Measurements from ENCODE around the gene BYSL. TPM values are rescaled to one million over a fixed set of nuclear protein-coding genes. Genes with fewer than 3 reads are reported as not detected.

The BYSL gene
- total RNA-seq = 10 to 100 TPM in 3 of 5 donors, 1 to 10 TPM in 2; 3.5 to 20.5 (median 15.0) TPM
- total RNA-seq (2013) = 4.9 TPM
- 1.9 to 97.4 (median 6.8) reads per million in 29 experiments for total RNA-seq

GRCh38 chr6:41920921-41921711 is at the start of gene BYSL, which contains the start of gene MED20:
BYSL (plus strand) TSS chr6:41921499; CDS start chr6:41921563, 64 bp downstream.
MED20 (minus strand) TSS chr6:41921139; CDS start chr6:41921018, 121 bp downstream.
- peaks cover 0 to 10% of the 10 kb centered on the region in 2 donors for H3K36me3 ChIP-seq (ENCODE audit: control insufficient read depth in 2 of 2, extremely low read depth in 1 of 2, insufficient read depth in 1 of 2, low read length in 1 of 2)
- WGBS (ENCODE audit: insufficient coverage) = under 1% methylated on average over 54 of the region's 55 CpGs
- ChIA-PET CTCF (interaction anchor here (0.5 to 3.3 kb wide), 43 partner anchors 11 to 1518 kb away, joined by 3 to 46 read pairs (median 4); partner anchors contain the start of genes TOMM6 (in 2 of the 2), CCND3 (in 1 of the 2), FRS3 (in 1 of the 2) and MRPS10 (in 1 of the 2)), POLR2A (interaction anchor here in 1 of 2 donors (0.5 to 1.0 kb wide), 7 partner anchors 13 to 293 kb away, joined by 3 to 11 read pairs (median 3); partner anchors contain the start of genes TAF8 and TOMM6)
- peak within 1 kb of the TSS; percentile 93 to 99 for H3K4me3 ChIP-seq (ENCODE audit: control insufficient read depth in 1 of 2, extremely low read depth in 1 of 2, low read length in 1 of 2)
- peaks cover 20 to 47% of the 10 kb centered on the region in 2 experiments for H3K4me1 ChIP-seq (ENCODE audit: control insufficient read depth in 1 of 2, extremely low read depth in 1 of 2, insufficient read depth in 2 of 2, low read length in 2 of 2)
- DNase-seq = peak; percentile 86 to 96 (median 91)
- no peaks in the 10 kb centered on the region for H3K9me3 ChIP-seq
- H3K27ac ChIP-seq (ENCODE audit: low read length) = peak within 1 kb of the TSS; percentile 91
- Mint-ChIP-seq H3K36me3 (peaks cover 12% of the 10 kb centered on the region), H3K4me1 (peaks cover 57 to 60% (median 58%) of the 10 kb centered on the region in 3 donors), H3K4me3 (peak within 1 kb of the TSS; percentile 89 to 99 (median 99)), H3K27me3 (peaks cover 0 to 2% of the 10 kb centered on the region in 2 donors), H3K9me3 (no peaks in the 10 kb centered on the region), H3K27ac (peak within 1 kb of the TSS; percentile 98 to 99)
- ATAC-seq (replicated peaks in 1 of 4) = peak; percentile 89 to 91 (median 90)
- no peaks in the 10 kb centered on the region for H3K27me3 ChIP-seq (replicated peaks in 1 of 2; ENCODE audit: control insufficient read depth in 2 of 2, extremely low read depth in 1 of 2, insufficient read depth in 2 of 2, low read length in 1 of 2)

GRCh38 chr6:41871691-41872090 is 49.6 kb upstream of the BYSL start:
- Mint-ChIP-seq H3K36me3 (no peaks in the 10 kb centered on the region), H3K27ac (no peak overlapping the region), H3K4me1 (no peaks in the 10 kb centered on the region), H3K9me3 (no peaks in the 10 kb centered on the region), H3K4me3 (no peak overlapping the region), H3K27me3 (no peaks in the 10 kb centered on the region)
- H3K36me3 ChIP-seq (ENCODE audit: control insufficient read depth in 2 of 2, extremely low read depth in 1 of 2, insufficient read depth in 1 of 2, low read length in 1 of 2) = no peaks in the 10 kb centered on the region
- no peak overlapping the region for H3K27ac ChIP-seq (ENCODE audit: low read length)
- no peak overlapping the region for H3K4me3 ChIP-seq (ENCODE audit: control insufficient read depth in 1 of 2, extremely low read depth in 1 of 2, low read length in 1 of 2)
- H3K27me3 ChIP-seq (replicated peaks in 1 of 2; ENCODE audit: control insufficient read depth in 2 of 2, extremely low read depth in 1 of 2, insufficient read depth in 2 of 2, low read length in 1 of 2) = no peaks in the 10 kb centered on the region
- H3K9me3 ChIP-seq = no peaks in the 10 kb centered on the region
- no peaks in the 10 kb centered on the region for H3K4me1 ChIP-seq (ENCODE audit: control insufficient read depth in 1 of 2, extremely low read depth in 1 of 2, insufficient read depth in 2 of 2, low read length in 2 of 2)
- DNase-seq (no peak), ATAC-seq (replicated peaks in 1 of 4) (no peak)
- ChIA-PET CTCF (no interaction called here), POLR2A (no interaction called here)
- WGBS (ENCODE audit: insufficient coverage) = no CpG with 5 or more reads among the region's 2 CpGs

GRCh38 chr6:41872147-41872546 is 49.2 kb upstream of the BYSL start:
- no peaks in the 10 kb centered on the region for H3K36me3 ChIP-seq (ENCODE audit: control insufficient read depth in 2 of 2, extremely low read depth in 1 of 2, insufficient read depth in 1 of 2, low read length in 1 of 2)
- WGBS (ENCODE audit: insufficient coverage) = no CpG with 5 or more reads among the region's 13 CpGs
- POLR2A ChIA-PET = no interaction called here

GRCh38 chr6:41874741-41875140 is 46.6 kb upstream of the BYSL start:
- H3K9me3 ChIP-seq = no peaks in the 10 kb centered on the region
- Mint-ChIP-seq H3K27me3 (no peaks in the 10 kb centered on the region), H3K36me3 (no peaks in the 10 kb centered on the region), H3K27ac (no peak overlapping the region), H3K9me3 (no peaks in the 10 kb centered on the region), H3K4me3 (no peak overlapping the region), H3K4me1 (no peaks in the 10 kb centered on the region)
- H3K27me3 ChIP-seq (replicated peaks in 1 of 2; ENCODE audit: control insufficient read depth in 2 of 2, extremely low read depth in 1 of 2, insufficient read depth in 2 of 2, low read length in 1 of 2) = no peaks in the 10 kb centered on the region
- H3K36me3 ChIP-seq (ENCODE audit: control insufficient read depth in 2 of 2, extremely low read depth in 1 of 2, insufficient read depth in 1 of 2, low read length in 1 of 2) = no peaks in the 10 kb centered on the region
- H3K4me1 ChIP-seq (ENCODE audit: control insufficient read depth in 1 of 2, extremely low read depth in 1 of 2, insufficient read depth in 2 of 2, low read length in 2 of 2) = no peaks in the 10 kb centered on the region
- ChIA-PET CTCF (interaction anchor here in 1 of 2 donors (0.5 kb wide), 1 partner anchor 221 kb away, joined by 3 read pairs; no protein-coding TSS in a partner anchor), POLR2A (no interaction called here)
- WGBS (ENCODE audit: insufficient coverage) = no CpG with 5 or more reads among the region's 1 CpG
- DNase-seq = no peak
- ATAC-seq (replicated peaks in 1 of 4) = no peak
- no peak overlapping the region for H3K4me3 ChIP-seq (ENCODE audit: control insufficient read depth in 1 of 2, extremely low read depth in 1 of 2, low read length in 1 of 2)
- no peak overlapping the region for H3K27ac ChIP-seq (ENCODE audit: low read length)

More at GRCh38 chr6:41872147-41872546, 49.2 kb upstream of the BYSL start:
- H3K4me3 Mint-ChIP-seq = no peak overlapping the region
- no peaks in the 10 kb centered on the region for H3K9me3 Mint-ChIP-seq
- no peaks in the 10 kb centered on the region for H3K27me3 ChIP-seq (replicated peaks in 1 of 2; ENCODE audit: control insufficient read depth in 2 of 2, extremely low read depth in 1 of 2, insufficient read depth in 2 of 2, low read length in 1 of 2)
- no peaks in the 10 kb centered on the region for H3K4me1 Mint-ChIP-seq
- no peaks in the 10 kb centered on the region for H3K27me3 Mint-ChIP-seq
- no peak overlapping the region for H3K4me3 ChIP-seq (ENCODE audit: control insufficient read depth in 1 of 2, extremely low read depth in 1 of 2, low read length in 1 of 2)
- no peak overlapping the region for H3K27ac ChIP-seq (ENCODE audit: low read length)
- no peaks in the 10 kb centered on the region for H3K4me1 ChIP-seq (ENCODE audit: control insufficient read depth in 1 of 2, extremely low read depth in 1 of 2, insufficient read depth in 2 of 2, low read length in 2 of 2)
- ATAC-seq (replicated peaks in 1 of 4) (no peak), DNase-seq (no peak)
- CTCF ChIA-PET = no interaction called here
- no peaks in the 10 kb centered on the region for H3K9me3 ChIP-seq
- no peaks in the 10 kb centered on the region for H3K36me3 Mint-ChIP-seq
- no peak overlapping the region for H3K27ac Mint-ChIP-seq

- Mint-ChIP-seq H3K27ac (no peak overlapping the region), H3K4me1 (no peaks in the 10 kb centered on the region), H3K36me3 (no peaks in the 10 kb centered on the region), H3K4me3 (no peak overlapping the region), H3K27me3 (no peaks in the 10 kb centered on the region), H3K9me3 (no peaks in the 10 kb centered on the region)
- ATAC-seq (replicated peaks in 1 of 4) = no peak
- WGBS (ENCODE audit: insufficient coverage) = no CpG with 5 or more reads among the region's 2 CpGs
- CTCF ChIA-PET = no interaction called here
- DNase-seq = no peak
- no peaks in the 10 kb centered on the region for H3K27me3 ChIP-seq (replicated peaks in 1 of 2; ENCODE audit: control insufficient read depth in 2 of 2, extremely low read depth in 1 of 2, insufficient read depth in 2 of 2, low read length in 1 of 2)
- H3K27ac ChIP-seq (ENCODE audit: low read length) = no peak overlapping the region
- POLR2A ChIA-PET = no interaction called here
- H3K36me3 ChIP-seq (ENCODE audit: control insufficient read depth in 2 of 2, extremely low read depth in 1 of 2, insufficient read depth in 1 of 2, low read length in 1 of 2) = no peaks in the 10 kb centered on the region
- no peaks in the 10 kb centered on the region for H3K9me3 ChIP-seq
- H3K4me3 ChIP-seq (ENCODE audit: control insufficient read depth in 1 of 2, extremely low read depth in 1 of 2, low read length in 1 of 2) = no peak overlapping the region
- no peaks in the 10 kb centered on the region for H3K4me1 ChIP-seq (ENCODE audit: control insufficient read depth in 1 of 2, extremely low read depth in 1 of 2, insufficient read depth in 2 of 2, low read length in 2 of 2)
Observed at GRCh38 chr6:41877051-41877680, 44.1 kb upstream of the BYSL start.

GRCh38 chr6:41878246-41878645 is 43.1 kb upstream of the BYSL start:
- H3K36me3 Mint-ChIP-seq = no peaks in the 10 kb centered on the region
- ATAC-seq (replicated peaks in 1 of 4) (no peak), DNase-seq (no peak)
- no peaks in the 10 kb centered on the region for H3K4me1 ChIP-seq (ENCODE audit: control insufficient read depth in 1 of 2, extremely low read depth in 1 of 2, insufficient read depth in 2 of 2, low read length in 2 of 2)
- H3K4me3 Mint-ChIP-seq = no peak overlapping the region
- no peaks in the 10 kb centered on the region for H3K9me3 ChIP-seq
- H3K4me1 Mint-ChIP-seq = no peaks in the 10 kb centered on the region
- H3K9me3 Mint-ChIP-seq = no peaks in the 10 kb centered on the region
- CTCF ChIA-PET = interaction anchor here in 1 of 2 donors (0.7 kb wide), 1 partner anchor 9 kb away, joined by 3 read pairs; no protein-coding TSS in a partner anchor
- POLR2A ChIA-PET = no interaction called here
- no peak overlapping the region for H3K4me3 ChIP-seq (ENCODE audit: control insufficient read depth in 1 of 2, extremely low read depth in 1 of 2, low read length in 1 of 2)
- no peak overlapping the region for H3K27ac Mint-ChIP-seq
- H3K27ac ChIP-seq (ENCODE audit: low read length) = no peak overlapping the region
- no peaks in the 10 kb centered on the region for H3K36me3 ChIP-seq (ENCODE audit: control insufficient read depth in 2 of 2, extremely low read depth in 1 of 2, insufficient read depth in 1 of 2, low read length in 1 of 2)
- H3K27me3 ChIP-seq (replicated peaks in 1 of 2; ENCODE audit: control insufficient read depth in 2 of 2, extremely low read depth in 1 of 2, insufficient read depth in 2 of 2, low read length in 1 of 2) = no peaks in the 10 kb centered on the region
- WGBS (ENCODE audit: insufficient coverage) = 100% methylated on average over 1 of the region's 2 CpGs
- no peaks in the 10 kb centered on the region for H3K27me3 Mint-ChIP-seq

All from T-cell (primary cell).